SK-N-SH treated with all-trans-retinoic acid at 6 μM for 48 hours (cell line): ENCODE results near the gene FOXD1.
A peak's percentile ranks its signal among the peaks of the same experiment; 100 is the strongest.

ENCODE experiments used
- ATAC-seq: fragments of 200-7000 bp; cut with Tn5 transposase; 3 replicates; pipeline ENCODE4 v1.9.1; 2020; ENCODE audit warnings: mild to moderate bottlenecking, moderate library complexity
- BACH2 ChIP-seq: fragments of 250-450 bp; sonication (Bioruptor Pico); IDR thresholded peaks from 2 replicates; pipeline ENCODE4 v1.9.0; 2021; ENCODE audit warnings: mild to moderate bottlenecking, borderline replicate concordance
- CREB5 ChIP-seq: fragments of 250-450 bp; sonication (Bioruptor Pico); IDR thresholded peaks from 2 replicates; pipeline ENCODE4 v1.5.1; 2020; ENCODE audit warnings: low read depth, mild to moderate bottlenecking, moderate library complexity
- CSDC2 ChIP-seq: fragments of 250-450 bp; sonication (Bioruptor Pico); IDR thresholded peaks from 2 replicates; pipeline ENCODE4 v1.5.0; 2020; ENCODE audit warnings: mild to moderate bottlenecking, moderate library complexity
- CSRNP3 ChIP-seq: fragments of 250-450 bp; sonication (Bioruptor Pico); IDR thresholded peaks from 2 replicates; pipeline ENCODE4 v1.5.1; 2021; ENCODE audit warnings: mild to moderate bottlenecking, moderate library complexity
- ESRRG ChIP-seq: fragments of 250-450 bp; sonication (Bioruptor Pico); IDR thresholded peaks from 2 replicates; pipeline ENCODE4 v1.6.1; 2021; ENCODE audit warnings: mild to moderate bottlenecking
- GLIS3 ChIP-seq: fragments of 250-450 bp; sonication (Bioruptor Pico); IDR thresholded peaks from 2 replicates; pipeline ENCODE4 v1.5.0; 2020; ENCODE audit warnings: mild to moderate bottlenecking, moderate library complexity
- ISL1 ChIP-seq: fragments of 250-450 bp; sonication (Bioruptor Pico); IDR thresholded peaks from 2 replicates; pipeline ENCODE4 v2.1.2; 2022; ENCODE audit warnings: mild to moderate bottlenecking, moderate library complexity
- OSR1 ChIP-seq: fragments of 250-450 bp; sonication (Bioruptor Pico); IDR thresholded peaks from 2 replicates; pipeline ENCODE4 v1.8.0; 2022; ENCODE audit warnings: moderate library complexity, mild to moderate bottlenecking, inconsistent platforms
- PATZ1 ChIP-seq: fragments of 250-450 bp; sonication (Bioruptor Pico); IDR thresholded peaks from 2 replicates; pipeline ENCODE4 v1.8.0; 2020; ENCODE audit warnings: mild to moderate bottlenecking, moderate library complexity, borderline replicate concordance
- POU6F1 ChIP-seq: fragments of 250-450 bp; sonication (Bioruptor Pico); IDR thresholded peaks from 2 replicates; pipeline ENCODE4 v1.8.0; 2021; ENCODE audit warnings: low read depth, mild to moderate bottlenecking, moderate library complexity, borderline replicate concordance
- PPARA ChIP-seq: fragments of 250-450 bp; sonication (Bioruptor Pico); IDR thresholded peaks from 2 replicates; pipeline ENCODE4 v1.5.0; 2020; ENCODE audit warnings: mild to moderate bottlenecking, borderline replicate concordance
- RARB ChIP-seq: fragments of 250-450 bp; sonication (Bioruptor Pico); IDR thresholded peaks from 2 replicates; pipeline ENCODE4 v1.8.0; 2021; ENCODE audit warnings: mild to moderate bottlenecking, moderate library complexity
- SNAI2 ChIP-seq: fragments of 250-450 bp; sonication (Bioruptor Pico); IDR thresholded peaks from 2 replicates; pipeline ENCODE4 v1.5.0; 2020; ENCODE audit warnings: mild to moderate bottlenecking, moderate library complexity
- TCF4 ChIP-seq: fragments of 250-450 bp; sonication (Bioruptor Pico); IDR thresholded peaks from 2 replicates; pipeline ENCODE4 v1.8.0; 2021; ENCODE audit warnings: mild to moderate bottlenecking, moderate library complexity, borderline replicate concordance
- TOX ChIP-seq: fragments of 250-450 bp; sonication (Bioruptor Pico); IDR thresholded peaks from 2 replicates; pipeline ENCODE4 v1.8.0; 2021; ENCODE audit warnings: mild to moderate bottlenecking, moderate library complexity, borderline replicate concordance
- TSHZ2 ChIP-seq: fragments of 250-450 bp; sonication (Bioruptor Pico); IDR thresholded peaks from 2 replicates; pipeline ENCODE4 v1.5.0; 2020; ENCODE audit warnings: mild to moderate bottlenecking, moderate library complexity
- ZC3H10 ChIP-seq: fragments of 250-450 bp; sonication (Bioruptor Pico); IDR thresholded peaks from 2 replicates; pipeline ENCODE4 v1.5.1; 2021; ENCODE audit warnings: mild to moderate bottlenecking, moderate library complexity
- ZFP3 ChIP-seq: fragments of 250-450 bp; sonication (Bioruptor Pico); IDR thresholded peaks from 2 replicates; pipeline ENCODE4 v1.5.0; 2020; ENCODE audit warnings: mild to moderate bottlenecking, moderate library complexity
- ZFP30 ChIP-seq: fragments of 450-650 bp; formaldehyde crosslinking; IDR thresholded peaks from 2 replicates; pipeline ENCODE4 v1.5.0; 2022; ENCODE audit warnings: mild to moderate bottlenecking, moderate library complexity
- ZNF565 ChIP-seq: fragments of 450-650 bp; formaldehyde crosslinking; conservative IDR thresholded peaks from 2 replicates; pipeline ENCODE4 v1.5.0; 2020; ENCODE audit warnings: low read depth, mild to moderate bottlenecking, moderate library complexity
- ZNF70 ChIP-seq: fragments of 450-650 bp; formaldehyde crosslinking; IDR thresholded peaks from 2 replicates; pipeline ENCODE4 v1.5.0; 2020; ENCODE audit warnings: mild to moderate bottlenecking, moderate library complexity
- ZNF8 ChIP-seq: fragments of 450-650 bp; formaldehyde crosslinking; IDR thresholded peaks from 2 replicates; pipeline ENCODE4 v1.5.0; 2020; ENCODE audit warnings: mild to moderate bottlenecking, moderate library complexity

FOXD1 gene

GRCh38 chr5:73483676-73484075 lies 35.1 kb upstream of the FOXD1 start:
- TF ChIP-seq PATZ1 (CRISPR knock-in tag) (no peak), GLIS3 (CRISPR knock-in tag) (no peak), ZFP30 (no peak), RARB (CRISPR knock-in tag) (no peak), ZFP3 (CRISPR knock-in tag) (no peak), PPARA (no peak)
- ATAC-seq, result no peak

- TF ChIP-seq OSR1, result no peak
- TF ChIP-seq TOX, result no peak
- TF ChIP-seq ZNF70 (CRISPR knock-in tag), result no peak
- TF ChIP-seq PPARA, result no peak
- TF ChIP-seq SNAI2 (CRISPR knock-in tag), result no peak
- TF ChIP-seq ZFP3 (CRISPR knock-in tag), result no peak
- peak; percentile 98 for ATAC-seq
Observed at GRCh38 chr5:73482383-73483136, 34.0 kb upstream of the FOXD1 start.

- TF ChIP-seq ISL1 (no peak), RARB (CRISPR knock-in tag) (no peak), CSDC2 (no peak), ZNF70 (CRISPR knock-in tag) (no peak), GLIS3 (CRISPR knock-in tag) (no peak), ZFP3 (CRISPR knock-in tag) (no peak), ZNF8 (CRISPR knock-in tag) (no peak), OSR1 (no peak), CSRNP3 (no peak), TSHZ2 (CRISPR knock-in tag) (no peak), ESRRG (CRISPR knock-in tag) (no peak), ZC3H10 (no peak), PATZ1 (CRISPR knock-in tag) (no peak), ZNF565 (CRISPR knock-in tag) (no peak), TCF4 (CRISPR knock-in tag) (no peak), TOX (no peak), CREB5 (CRISPR knock-in tag) (no peak), BACH2 (CRISPR knock-in tag) (no peak), POU6F1 (no peak), SNAI2 (CRISPR knock-in tag) (no peak)
- TF ChIP-seq, all 23 proteins: peak for 0
- ATAC-seq, result no peak
Observed at GRCh38 chr5:73480500-73480899, 31.9 kb upstream of the FOXD1 start.
